CD4-positive, alpha-beta T cell (primary cell): ENCODE data around the gene NUP62CL. TPM values are rescaled to one million over a fixed set of nuclear protein-coding genes. Genes with fewer than 3 reads are reported as not detected.
A peak's percentile ranks its signal among the peaks of the same experiment; 100 is the strongest.

ENCODE experiments used
- ATAC-seq: fragments of 200-7000 bp; cut with Tn5 transposase; one replicate; pipeline ENCODE4 v1.10.0; 2022; ENCODE audit warnings: mild to moderate bottlenecking; ENCODE audit not compliant: poor library complexity
- CTCF ChIA-PET: fragments of 350-600 bp; sonication (Branson Sonifier 250); formaldehyde crosslinking; loops from one replicate; lab custom pipeline; 2021; ENCODE audit warnings: antibody characterized with exemption, inconsistent platforms; lab: Charles Lee
- POLR2A ChIA-PET: fragments of 350-600 bp; sonication (Branson Sonifier 250); formaldehyde crosslinking; loops from one replicate; lab custom pipeline; 2021; ENCODE audit warnings: antibody characterized with exemption, inconsistent platforms; lab: Charles Lee
- DNase-seq, 14 experiments: peaks; one replicate each; pipeline ENCODE4 v3.0.0-alpha.2; 2013 to 2020; ENCODE audit warnings: mixed read lengths in 2 of 14
- H3K27ac ChIP-seq, 2 donors: one replicate each; pipeline versions ENCODE4 v1.5.1 to v1.7.0; 2013; ENCODE audit warnings: low read length in 2 of 2, low read depth in 1 of 2, mild to moderate bottlenecking in 1 of 2
- H3K27me3 ChIP-seq, 2 experiments: 1 replicate in 1 of 2; 2 replicates in 1 of 2; pipeline versions ENCODE4 v1.6.1 to v1.7.0; 2013; ENCODE audit warnings: low read length in 2 of 2, control low read depth in 1 of 2, mild to moderate bottlenecking in 1 of 2, moderate library complexity in 1 of 2; ENCODE audit not compliant: insufficient read depth in 2 of 2, control insufficient read depth in 1 of 2
- H3K36me3 ChIP-seq: one replicate; pipeline ENCODE4 v1.6.1; 2013; ENCODE audit warnings: low read length, control low read depth; ENCODE audit not compliant: insufficient read depth
- H3K4me1 ChIP-seq: one replicate; pipeline ENCODE4 v1.6.1; 2013; ENCODE audit warnings: low read length, control low read depth; ENCODE audit not compliant: insufficient read depth
- H3K4me3 ChIP-seq: one replicate; pipeline ENCODE4 v1.5.1; 2013; ENCODE audit warnings: mild to moderate bottlenecking, low read length, moderate library complexity
- H3K9me3 ChIP-seq, 2 experiments: 1 replicate in 1 of 2; 2 replicates in 1 of 2; pipeline versions ENCODE4 v1.6.1 to v1.7.0; 2013; ENCODE audit warnings: low read length in 2 of 2, mild to moderate bottlenecking in 2 of 2, control low read depth in 1 of 2, moderate library complexity in 1 of 2; ENCODE audit not compliant: control insufficient read depth in 1 of 2, insufficient read depth in 1 of 2
- H3K27ac Mint-ChIP-seq: one replicate; pipeline ENCODE4 v1.8.0; 2020; ENCODE audit warnings: mixed read lengths
- H3K27me3 Mint-ChIP-seq: one replicate; pipeline ENCODE4 v1.8.0; 2021; ENCODE audit warnings: mixed read lengths
- H3K36me3 Mint-ChIP-seq: one replicate; pipeline ENCODE4 v1.8.0; 2021; ENCODE audit warnings: low read depth, mixed read lengths
- H3K4me1 Mint-ChIP-seq: one replicate; pipeline ENCODE4 v1.8.0; 2021; ENCODE audit warnings: low read depth, mixed read lengths
- H3K4me3 Mint-ChIP-seq: one replicate; pipeline ENCODE4 v1.8.0; 2020; ENCODE audit warnings: mild to moderate bottlenecking, mixed read lengths
- H3K9me3 Mint-ChIP-seq: one replicate; pipeline ENCODE4 v1.8.0; 2020; ENCODE audit warnings: mixed read lengths
- intact Hi-C, 2 experiments: fragments of 100-400 bp; cut with DNase I in 1 of 2; cut with micrococcal nuclease in 1 of 2; formaldehyde crosslinking; loops; one replicate each; pipeline versions ENCODE4 v1.15.1 to v1.9.0; 2023 to 2025; cut with DNase I, micrococcal nuclease
- total RNA-seq, 174 experiments: library from RNA in 2 of 174; stranded (reverse) in 2 of 174; gene quantifications; one replicate each; pipeline ENCODE4 v1.2.3 and lab custom pipeline; 2021 to 2026
- TF ChIP-seq, protein P1 (sequence below): fragments of 200-600 bp; IDR thresholded peaks from one replicate; pipeline ENCODE4 v1.8.0; 2022; ENCODE audit warnings: antibody characterized with exemption, mild to moderate bottlenecking

Gene NUP62CL
- total RNA-seq, 2 experiments from 2014 or later, result 0.74 to 0.81 TPM

DNA sequence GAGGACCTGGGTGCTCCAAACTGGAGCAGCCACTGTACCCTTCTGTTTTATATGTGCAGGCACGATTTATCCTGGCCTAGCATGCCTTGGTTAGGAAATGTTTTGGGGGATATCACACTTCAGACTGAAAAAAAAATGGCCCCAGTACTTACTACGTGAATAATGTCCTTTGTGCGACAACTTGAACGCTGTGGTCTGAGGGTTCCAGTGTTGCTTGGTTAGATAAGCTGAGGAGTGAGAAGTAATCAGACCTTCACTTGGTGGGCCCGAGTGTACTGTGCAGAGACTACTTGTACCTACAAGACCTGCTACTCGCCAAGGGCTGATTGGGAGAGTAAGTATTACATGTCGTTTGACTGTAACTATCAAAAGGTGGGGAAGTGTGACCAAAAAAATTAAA is 856 bp upstream of the NUP62CL start:
- POLR2A ChIA-PET, result no interaction called here

DNA sequence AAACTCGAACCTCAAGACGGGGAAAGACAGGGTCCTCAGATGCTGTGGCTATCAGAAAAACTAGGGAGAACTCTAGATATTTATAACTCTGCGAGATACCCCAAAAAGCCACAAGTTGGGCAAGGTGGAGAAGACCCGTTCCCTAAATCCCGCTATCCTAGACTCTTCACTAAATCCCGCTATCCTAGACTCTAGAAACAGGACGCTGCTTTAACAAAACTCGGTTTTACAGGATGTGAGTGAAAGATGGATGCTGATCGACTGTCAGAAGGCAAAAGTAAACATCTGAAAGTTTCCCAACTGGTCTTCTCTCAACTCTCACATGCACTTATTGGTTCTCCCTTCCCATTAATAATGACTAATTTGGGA is 448 bp upstream of the NUP62CL start:
- intact Hi-C loops, result loop anchor here (5.0 to 10.0 kb wide), 3 partner anchors 82 to 202 kb away; partner anchors contain the start of genes MORC4 (in 1 of the 2) and RBM41 (in 1 of the 2)
- H3K27me3 Mint-ChIP-seq, result no peaks in the 10 kb centered on the region
- CTCF ChIA-PET, result no interaction called here
- ATAC-seq, result no peak
- Histone ChIP-seq H3K27me3 (no peaks in the 10 kb centered on the region), H3K9me3 (no peaks in the 10 kb centered on the region), H3K27ac (no peak overlapping the region), H3K4me1 (peaks cover 9% of the 10 kb centered on the region), H3K36me3 (no peaks in the 10 kb centered on the region), H3K4me3 (peak overlapping the region; percentile 70)
- H3K4me3 Mint-ChIP-seq, result peak overlapping the region; percentile 88
- no peaks in the 10 kb centered on the region for H3K9me3 Mint-ChIP-seq
- H3K36me3 Mint-ChIP-seq, result no peaks in the 10 kb centered on the region
- POLR2A ChIA-PET, result no interaction called here
- H3K4me1 Mint-ChIP-seq, result peaks cover 12% of the 10 kb centered on the region
- TF ChIP-seq, protein P1, sequence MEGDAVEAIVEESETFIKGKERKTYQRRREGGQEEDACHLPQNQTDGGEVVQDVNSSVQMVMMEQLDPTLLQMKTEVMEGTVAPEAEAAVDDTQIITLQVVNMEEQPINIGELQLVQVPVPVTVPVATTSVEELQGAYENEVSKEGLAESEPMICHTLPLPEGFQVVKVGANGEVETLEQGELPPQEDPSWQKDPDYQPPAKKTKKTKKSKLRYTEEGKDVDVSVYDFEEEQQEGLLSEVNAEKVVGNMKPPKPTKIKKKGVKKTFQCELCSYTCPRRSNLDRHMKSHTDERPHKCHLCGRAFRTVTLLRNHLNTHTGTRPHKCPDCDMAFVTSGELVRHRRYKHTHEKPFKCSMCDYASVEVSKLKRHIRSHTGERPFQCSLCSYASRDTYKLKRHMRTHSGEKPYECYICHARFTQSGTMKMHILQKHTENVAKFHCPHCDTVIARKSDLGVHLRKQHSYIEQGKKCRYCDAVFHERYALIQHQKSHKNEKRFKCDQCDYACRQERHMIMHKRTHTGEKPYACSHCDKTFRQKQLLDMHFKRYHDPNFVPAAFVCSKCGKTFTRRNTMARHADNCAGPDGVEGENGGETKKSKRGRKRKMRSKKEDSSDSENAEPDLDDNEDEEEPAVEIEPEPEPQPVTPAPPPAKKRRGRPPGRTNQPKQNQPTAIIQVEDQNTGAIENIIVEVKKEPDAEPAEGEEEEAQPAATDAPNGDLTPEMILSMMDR, result no peak
- peak overlapping the region; percentile 30 for H3K27ac Mint-ChIP-seq
- DNase-seq, result peak in 1 of 14 experiments; percentile 1

More for the DNA sequence above, 856 bp upstream of the NUP62CL start:
- TF ChIP-seq, protein P1, result no peak
- no peak overlapping the region for H3K4me3 ChIP-seq
- no peak overlapping the region for H3K27ac ChIP-seq
- H3K4me1 Mint-ChIP-seq, result peaks cover 12% of the 10 kb centered on the region
- H3K36me3 ChIP-seq, result no peaks in the 10 kb centered on the region
- H3K27me3 Mint-ChIP-seq, result no peaks in the 10 kb centered on the region
- H3K9me3 Mint-ChIP-seq, result no peaks in the 10 kb centered on the region
- intact Hi-C loops, result loop anchor here (5.0 to 10.0 kb wide), 3 partner anchors 82 to 202 kb away; partner anchors contain the start of genes MORC4 (in 1 of the 2) and RBM41 (in 1 of the 2)
- peaks cover 9% of the 10 kb centered on the region for H3K4me1 ChIP-seq
- no peaks in the 10 kb centered on the region for H3K27me3 ChIP-seq
- H3K27ac Mint-ChIP-seq, result no peak overlapping the region
- CTCF ChIA-PET, result no interaction called here
- ATAC-seq, result no peak
- no peak for DNase-seq
- peak overlapping the region; percentile 31 for H3K4me3 Mint-ChIP-seq
- H3K36me3 Mint-ChIP-seq, result no peaks in the 10 kb centered on the region
- no peaks in the 10 kb centered on the region for H3K9me3 ChIP-seq

DNA sequence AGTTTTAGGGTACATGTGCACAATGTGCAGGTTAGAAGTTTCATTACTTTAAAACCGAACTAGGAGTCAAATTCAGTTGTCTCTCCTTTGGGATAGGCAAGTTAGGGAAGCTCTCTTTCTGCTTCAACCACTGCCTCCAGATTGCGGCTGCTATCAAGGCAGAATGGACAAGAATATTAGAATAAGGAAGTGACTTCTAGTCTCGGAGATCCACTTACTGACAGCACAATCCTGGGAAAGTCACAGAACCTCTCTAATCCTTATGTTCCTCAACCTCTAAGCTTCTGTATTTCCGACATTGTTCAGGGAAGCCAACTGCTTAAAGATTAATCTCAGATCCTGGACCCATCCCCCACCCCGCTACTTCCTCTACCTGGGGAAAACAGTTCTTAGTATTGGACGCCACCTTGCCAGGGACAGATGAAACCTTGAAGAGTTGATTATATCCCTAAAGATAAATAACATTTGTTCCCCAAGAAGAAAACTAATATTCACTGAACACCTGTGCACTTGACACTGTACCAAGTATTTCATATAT is 2.1 kb downstream of the NUP62CL start:
- intact Hi-C loops, result loop anchor here in 1 of 2 experiments (10.0 kb wide), 2 partner anchors 79 to 199 kb away; partner anchors contain the start of gene MORC4
- H3K27me3 Mint-ChIP-seq, result no peaks in the 10 kb centered on the region
- ChIA-PET POLR2A (interaction anchor here (0.6 kb wide), 1 partner anchor 1942 kb away, joined by 3 read pairs; no protein-coding TSS in a partner anchor), CTCF (no interaction called here)
- H3K9me3 ChIP-seq, result no peaks in the 10 kb centered on the region
- H3K36me3 ChIP-seq, result no peaks in the 10 kb centered on the region
- H3K9me3 Mint-ChIP-seq, result no peaks in the 10 kb centered on the region
- ATAC-seq, result no peak
- no peak overlapping the region for H3K4me3 ChIP-seq
- H3K4me1 Mint-ChIP-seq, result peaks cover 12% of the 10 kb centered on the region
- H3K27ac ChIP-seq, result no peak overlapping the region
- no peak for DNase-seq
- H3K27ac Mint-ChIP-seq, result no peak overlapping the region
- peaks cover 9% of the 10 kb centered on the region for H3K4me1 ChIP-seq
- H3K36me3 Mint-ChIP-seq, result no peaks in the 10 kb centered on the region
- TF ChIP-seq, protein P1, result no peak
- H3K4me3 Mint-ChIP-seq, result no peak overlapping the region
- H3K27me3 ChIP-seq, result no peaks in the 10 kb centered on the region
